NCI-H1417 (cell line): ENCODE data around the gene MITF.
A peak's percentile ranks its signal among the peaks of the same experiment; 100 is the strongest.

ENCODE experiments used
- DNase-seq, 3 experiments: peaks; one replicate each; lab custom pipeline; 2025; lab: John Stamatoyannopoulos, UW

MITF gene

DNA sequence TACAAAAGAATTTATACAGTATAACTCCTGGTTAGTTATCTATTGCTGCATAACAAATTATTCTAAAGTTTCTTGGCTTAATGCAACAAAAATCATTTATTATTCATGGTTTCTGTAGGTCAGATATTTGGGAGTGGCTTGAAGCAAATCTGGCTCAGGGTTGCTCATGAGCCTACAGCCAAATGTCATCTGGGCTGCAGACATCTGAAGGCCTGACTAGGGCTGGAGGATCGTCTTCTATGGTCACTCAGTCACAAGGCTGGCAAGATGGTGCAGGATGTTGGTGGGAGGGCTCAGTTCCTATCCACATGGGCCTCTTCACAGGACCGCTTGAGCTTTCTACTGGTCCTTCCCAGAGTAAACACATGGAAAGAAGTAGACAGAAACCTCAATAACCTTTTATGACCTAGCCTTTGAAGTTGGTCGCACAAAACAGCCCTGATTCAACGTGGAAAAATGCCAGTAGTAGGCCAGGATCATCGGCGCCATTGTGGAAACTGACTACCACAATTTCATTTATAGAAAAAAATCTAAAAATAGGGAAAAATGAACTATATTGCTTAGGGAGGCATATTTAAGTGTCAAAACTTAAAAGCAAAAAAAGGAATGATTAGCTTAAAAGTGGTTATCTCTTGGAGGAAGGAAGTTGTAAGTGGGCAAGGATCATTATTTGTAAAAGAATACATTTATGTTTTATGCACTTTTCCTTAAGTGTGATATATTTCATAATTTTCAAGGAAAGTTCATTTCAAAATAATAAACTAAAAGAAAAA lies 9.9 kb upstream of the MITF start:
- DNase-seq = no peak

DNA sequence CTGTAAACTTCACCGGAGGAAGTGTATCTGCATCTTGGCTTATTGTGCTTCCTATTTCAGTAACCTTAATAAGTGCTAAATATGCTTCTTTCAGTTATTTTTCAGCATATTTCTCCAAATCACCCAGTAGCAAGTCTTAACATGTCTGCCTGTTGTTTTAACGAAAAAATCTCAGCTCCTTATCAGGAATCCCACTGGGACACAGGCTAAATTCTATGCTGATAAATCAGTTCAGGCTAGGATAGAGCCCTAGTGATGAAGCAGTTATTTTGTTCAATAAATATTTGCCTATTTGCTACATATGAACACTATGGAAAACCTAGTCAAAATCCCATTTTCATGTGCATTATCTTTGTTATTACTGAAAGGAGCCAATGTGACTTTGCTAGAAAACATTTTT lies 8.2 kb upstream of the MITF start:
- no peak for DNase-seq

DNA sequence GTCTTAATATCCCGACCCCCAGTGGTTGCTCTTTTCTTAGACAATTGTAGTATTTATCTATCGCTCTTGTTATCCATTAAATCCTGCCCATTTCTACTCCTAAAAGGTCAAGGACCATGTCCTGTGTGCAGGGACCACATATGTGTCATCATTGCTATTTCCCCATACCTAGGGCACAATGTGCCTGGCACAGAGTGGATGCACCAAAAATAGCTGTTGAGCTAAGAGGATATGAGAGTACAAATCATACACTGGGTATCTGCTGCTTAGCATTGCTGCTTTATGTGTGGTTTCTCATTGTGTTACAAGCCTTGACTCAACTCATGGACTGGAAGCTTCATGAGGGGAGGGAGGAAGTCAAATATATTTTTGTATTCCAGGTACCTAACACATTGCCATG lies 3.4 kb upstream of the MITF start:
- no peak for DNase-seq

DNA sequence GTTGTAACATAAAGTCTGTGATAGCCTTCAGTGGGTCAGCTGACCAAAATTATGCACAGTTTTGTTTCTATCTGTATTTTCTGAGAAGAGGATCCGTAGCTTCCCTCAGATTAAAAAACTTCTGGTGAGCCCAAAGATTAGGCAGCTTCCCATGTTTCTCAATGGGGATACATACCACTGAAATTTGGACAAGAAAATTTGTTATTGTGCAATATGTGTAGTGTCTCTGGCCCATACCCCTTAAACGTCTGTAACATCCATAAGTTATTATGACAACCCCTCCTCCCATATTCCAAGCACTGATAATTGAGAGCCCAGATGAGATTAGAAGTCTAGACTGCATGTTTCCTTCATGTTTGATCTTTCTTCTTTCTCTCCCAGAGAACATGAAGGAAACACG lies 1.9 kb upstream of the MITF start:
- DNase-seq = no peak

DNA sequence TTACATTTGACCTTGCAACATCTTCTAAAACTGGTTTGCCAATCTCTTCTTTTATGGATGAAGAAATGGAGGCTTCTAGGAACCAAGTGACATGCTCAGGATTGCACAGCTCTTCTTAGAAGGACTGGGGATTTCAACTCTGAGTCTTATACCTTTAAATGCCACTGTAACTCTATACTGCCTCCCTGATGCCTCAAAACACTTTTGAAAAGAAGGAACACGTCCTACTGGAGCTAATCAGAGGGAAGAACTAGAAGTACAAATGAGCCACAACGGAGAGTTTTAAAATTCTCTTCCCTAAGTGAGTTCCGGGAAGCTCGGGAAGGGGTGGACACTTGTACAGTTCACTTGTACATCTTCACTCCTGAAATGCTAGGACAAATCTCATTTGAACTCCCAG lies 949 bp upstream of the MITF start:
- peak in 2 of 3 experiments; percentile 1 to 29 for DNase-seq

DNA sequence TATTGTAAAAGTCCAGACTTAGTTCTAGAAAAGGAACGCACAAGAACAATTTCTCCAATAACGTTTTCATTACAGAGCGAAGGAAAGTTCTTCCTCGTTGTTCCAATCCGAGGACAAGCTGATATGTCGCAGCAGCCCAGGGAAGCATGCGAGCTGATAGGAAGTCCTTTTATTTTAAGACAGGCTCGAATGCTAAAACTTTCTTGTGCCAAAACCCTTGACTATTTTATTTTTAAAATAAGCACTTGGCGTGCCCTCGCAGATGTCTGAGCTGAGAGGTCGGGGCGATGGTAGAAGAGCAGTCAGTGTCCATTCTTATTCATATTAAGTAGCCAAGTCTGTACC lies 433 bp upstream of the MITF start:
- peak in 2 of 3 experiments; percentile 54 to 58 for DNase-seq

DNA sequence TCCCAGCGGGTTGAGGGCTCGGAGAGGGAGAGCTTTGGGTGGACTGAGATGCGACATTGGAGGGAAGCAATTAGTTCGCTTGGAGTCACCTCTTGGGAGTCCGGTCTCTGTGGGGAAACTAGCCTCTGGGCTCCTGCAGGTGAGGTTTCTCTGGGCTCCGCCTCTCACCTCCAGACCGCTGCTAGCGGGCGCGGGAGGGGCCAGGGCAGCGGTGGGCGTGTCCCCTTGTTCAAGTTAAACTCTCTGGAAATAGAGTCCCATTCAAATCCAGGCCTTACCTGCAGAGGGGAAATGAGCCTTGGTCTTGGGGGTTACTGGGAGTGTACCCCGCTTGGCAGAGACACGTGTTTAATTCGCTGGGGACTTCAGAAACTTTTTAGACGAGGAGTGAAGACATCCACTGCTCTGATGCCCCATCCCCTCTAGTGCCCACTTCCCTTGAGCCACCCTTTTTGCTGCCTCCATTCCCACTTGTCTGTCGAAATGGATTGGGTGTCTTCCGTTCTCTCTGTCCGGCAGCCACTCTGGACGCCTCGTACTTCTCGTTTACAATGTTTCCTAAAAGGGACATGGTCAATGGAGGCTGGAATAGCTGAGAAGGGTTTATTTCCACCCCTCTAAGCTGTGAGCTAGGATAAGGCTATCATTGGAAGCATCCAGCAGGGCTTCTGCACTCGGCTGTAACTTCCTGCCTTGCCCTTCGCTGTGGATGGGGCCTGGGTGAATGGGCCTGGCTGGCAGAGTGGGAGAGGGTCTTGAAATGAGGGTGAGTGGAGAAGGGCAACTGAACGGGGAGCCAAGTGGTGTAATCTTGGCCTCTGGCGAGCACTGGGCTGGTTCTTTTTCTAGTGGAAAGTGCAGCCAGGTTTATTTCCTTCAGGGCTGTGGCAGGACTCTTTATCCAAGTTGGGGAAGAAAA lies 1.1 kb downstream of the MITF start:
- DNase-seq = peak; percentile 15 to 28 (median 26)

DNA sequence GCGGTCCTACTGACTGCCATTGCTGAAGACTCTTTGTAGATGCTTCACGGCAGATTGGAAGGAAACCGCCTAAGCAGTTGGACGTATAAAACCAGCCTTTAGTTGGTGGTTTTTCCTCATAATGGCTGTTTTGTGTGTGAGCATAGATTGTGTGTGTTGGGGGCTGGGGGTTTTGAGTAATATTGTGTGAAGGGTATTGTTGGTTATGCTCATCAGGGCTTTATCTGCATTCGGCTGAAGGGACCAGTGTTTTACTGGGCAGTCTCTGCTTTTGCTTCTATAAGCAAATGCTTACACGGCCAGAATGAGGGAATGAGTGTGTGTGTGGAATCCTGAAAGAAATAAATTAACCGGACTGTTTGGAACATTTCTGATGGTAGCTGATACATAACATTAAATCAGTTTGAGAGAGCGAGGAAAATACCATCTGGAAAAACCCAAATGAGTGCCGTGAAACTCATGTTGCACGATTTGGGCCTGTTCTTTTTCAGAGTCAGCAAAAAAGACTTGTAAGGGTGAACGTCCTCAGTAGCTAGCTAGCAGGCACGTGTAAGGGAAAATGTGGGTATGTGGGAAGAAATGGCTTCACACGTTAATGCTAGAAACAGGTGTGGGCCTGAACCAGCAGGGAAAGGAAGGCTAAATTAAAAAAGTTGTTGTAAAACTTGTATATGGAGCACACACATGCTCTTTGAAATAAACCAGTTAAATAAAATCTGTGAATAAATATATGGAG lies 1.9 kb downstream of the MITF start:
- DNase-seq = no peak

DNA sequence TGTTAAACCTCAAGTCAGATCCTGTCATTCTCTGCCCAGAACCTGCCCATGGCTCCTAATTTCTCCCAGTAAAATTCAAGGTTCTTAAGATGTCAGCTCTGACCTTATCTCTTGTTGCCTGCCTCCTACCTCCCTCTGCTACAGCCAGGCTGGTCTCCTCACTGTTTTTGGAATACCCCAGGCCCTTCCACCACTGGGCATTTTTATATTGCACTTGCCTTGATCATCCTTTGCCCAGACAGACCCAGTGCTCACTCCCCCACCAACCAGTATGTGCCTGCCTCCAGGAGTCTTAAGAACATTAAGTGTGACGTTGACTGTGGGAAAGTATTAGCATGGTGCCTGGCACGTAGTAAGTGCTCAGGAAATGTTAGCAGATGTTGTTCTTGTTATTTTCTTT lies 3.1 kb downstream of the MITF start:
- DNase-seq = no peak

DNA sequence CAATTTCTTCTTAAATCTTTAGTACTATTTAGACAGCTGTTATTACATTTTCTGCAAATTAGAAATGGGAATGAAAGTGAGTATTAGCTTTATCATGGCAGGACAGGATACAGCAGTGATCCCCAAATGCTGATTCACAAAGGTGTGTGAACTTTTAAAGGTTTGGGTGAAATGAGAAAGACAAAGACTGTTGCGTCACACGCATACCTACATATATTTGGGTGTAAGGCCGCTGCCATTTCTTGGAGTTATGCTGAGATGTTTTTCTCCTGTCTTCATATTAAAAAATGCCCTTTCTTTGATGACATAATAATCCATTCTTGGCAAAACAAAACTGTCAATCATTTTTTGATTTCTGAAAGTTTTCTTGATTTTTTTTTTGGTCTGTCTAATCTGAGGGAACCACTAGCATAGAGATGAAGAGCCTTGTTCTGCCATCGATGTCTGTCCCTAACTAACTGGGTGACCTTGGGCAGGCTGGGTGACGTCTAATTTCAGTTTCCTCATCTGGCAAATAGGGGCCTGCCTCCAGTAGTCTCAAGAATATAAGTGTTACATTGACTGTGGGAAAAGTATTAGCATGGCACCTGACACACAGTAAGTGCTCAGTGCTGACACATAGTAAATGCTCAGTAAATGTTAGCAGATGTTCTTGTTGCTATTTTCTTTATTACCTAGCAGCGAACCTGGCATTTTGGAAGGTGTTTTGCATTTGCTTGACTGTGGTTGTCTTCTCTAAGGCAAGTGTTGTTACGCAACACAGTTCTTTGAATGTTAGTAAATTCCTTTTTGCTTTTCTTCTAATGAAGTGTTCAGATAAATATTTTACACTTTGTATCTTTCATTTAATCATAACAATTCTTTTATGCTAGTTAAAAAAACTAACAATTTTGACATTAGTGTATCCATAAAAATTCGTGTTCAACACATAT lies 5.0 kb downstream of the MITF start:
- DNase-seq = no peak

DNA sequence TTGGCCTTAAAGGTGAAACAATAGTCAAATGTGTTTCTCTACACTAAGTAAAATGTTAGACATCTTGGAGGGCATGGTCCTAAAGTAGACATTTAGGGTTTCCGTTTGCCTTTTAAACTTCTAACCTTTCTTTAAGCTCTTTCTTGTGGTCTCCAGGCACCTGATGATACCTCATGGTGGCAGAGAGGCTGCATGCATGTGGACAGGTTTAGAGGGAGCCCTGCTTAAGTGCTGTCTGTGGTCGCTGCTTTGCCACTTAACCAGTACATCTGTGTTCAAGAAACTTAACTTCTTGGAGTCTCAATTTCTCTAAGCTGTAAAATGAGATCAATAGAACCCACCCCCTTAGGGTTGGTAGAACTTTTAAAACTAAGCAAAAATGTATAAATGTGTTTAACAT lies 6.2 kb downstream of the MITF start:
- DNase-seq = no peak

DNA sequence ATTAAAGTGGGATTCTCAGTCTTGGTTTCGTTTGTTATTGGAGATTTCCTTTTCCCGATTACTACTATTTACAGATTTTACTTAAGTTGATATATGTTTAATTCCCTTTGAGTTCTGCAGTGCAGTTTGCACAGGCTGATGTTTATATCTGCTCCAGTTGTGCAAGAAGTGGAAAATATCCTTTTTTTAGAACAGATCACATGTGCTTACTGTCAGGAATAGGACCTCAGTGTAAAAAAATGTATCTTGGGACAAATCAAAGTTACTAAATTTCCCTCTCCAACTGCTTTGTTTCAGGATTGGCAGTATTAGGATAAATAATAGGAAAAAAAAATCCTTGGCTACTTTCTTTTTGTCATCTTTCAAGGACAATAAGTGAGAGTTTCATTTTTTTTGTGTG lies 6.9 kb downstream of the MITF start:
- no peak for DNase-seq

DNA sequence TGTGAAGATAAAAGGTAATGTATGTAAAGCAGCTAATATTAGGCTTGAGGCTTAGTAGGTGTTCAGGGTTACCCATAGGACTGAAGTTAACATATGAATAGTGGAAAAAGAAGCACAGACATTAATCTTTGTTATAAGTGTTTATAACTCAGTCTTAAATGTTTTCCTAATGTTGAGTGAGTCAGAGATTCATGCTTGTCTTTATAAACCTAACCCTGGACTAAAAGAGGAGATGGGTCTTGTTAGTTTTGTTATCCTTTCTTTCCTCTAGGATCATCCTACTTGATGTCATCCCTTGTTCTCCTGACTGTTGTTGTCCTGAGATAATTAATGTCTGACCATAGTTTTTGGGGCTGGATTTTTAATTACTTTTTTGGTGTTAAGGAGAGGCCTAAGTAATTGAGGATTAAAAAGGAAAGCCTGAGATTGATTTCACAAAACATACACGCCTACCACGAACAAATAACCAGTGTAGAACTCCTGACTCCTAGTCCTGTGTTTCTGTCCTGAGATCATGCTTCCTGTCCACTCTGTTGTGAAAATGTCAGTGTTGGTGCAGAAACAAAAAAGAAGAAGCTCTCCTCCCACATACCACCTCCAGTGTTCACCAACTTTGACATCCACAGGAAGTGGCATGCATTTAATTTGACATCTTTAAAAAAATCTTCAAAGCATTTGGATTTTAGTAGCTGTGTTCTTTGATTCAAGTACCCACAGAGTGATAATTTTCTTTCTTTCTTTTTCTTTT lies 8.4 kb downstream of the MITF start:
- DNase-seq = no peak

DNA sequence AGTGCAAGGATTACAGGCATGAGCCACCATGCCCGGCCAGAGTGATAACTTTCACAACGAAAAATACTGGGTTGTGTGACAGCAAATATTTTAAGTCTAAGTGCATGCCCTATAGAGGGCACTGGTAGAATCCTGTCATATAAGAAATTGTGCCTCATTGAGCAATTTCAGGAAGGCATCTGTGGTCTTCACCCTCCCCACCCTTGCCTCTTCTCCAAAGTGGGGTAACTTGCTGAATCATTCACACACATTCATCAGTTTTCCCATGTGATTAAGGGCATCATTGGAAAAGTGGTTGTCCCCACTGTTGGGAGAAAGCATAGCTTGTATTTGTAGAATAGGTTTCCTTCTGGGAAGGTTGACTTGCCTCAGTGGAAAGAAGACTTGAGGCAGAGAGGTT lies 9.2 kb downstream of the MITF start:
- no peak for DNase-seq

DNA sequence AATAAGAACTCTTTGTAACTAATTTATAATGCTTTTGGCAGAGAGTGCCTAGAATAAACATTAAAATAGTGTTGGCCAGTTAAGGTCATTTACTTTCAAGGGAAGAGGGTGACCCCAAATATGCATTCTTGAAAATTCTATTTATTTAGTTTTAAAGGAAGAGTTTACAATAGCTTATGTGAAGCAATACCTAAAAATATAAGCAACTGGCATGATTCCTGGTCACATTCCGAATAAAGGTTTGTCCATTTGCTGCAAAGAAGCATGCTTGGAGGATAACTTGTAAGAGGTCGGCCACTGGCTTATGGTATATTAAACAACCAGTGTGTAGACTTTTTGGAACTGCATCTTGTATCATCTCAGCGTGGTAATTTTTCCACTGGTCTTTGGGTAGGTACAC lies 10.2 kb downstream of the MITF start:
- no peak for DNase-seq

DNA sequence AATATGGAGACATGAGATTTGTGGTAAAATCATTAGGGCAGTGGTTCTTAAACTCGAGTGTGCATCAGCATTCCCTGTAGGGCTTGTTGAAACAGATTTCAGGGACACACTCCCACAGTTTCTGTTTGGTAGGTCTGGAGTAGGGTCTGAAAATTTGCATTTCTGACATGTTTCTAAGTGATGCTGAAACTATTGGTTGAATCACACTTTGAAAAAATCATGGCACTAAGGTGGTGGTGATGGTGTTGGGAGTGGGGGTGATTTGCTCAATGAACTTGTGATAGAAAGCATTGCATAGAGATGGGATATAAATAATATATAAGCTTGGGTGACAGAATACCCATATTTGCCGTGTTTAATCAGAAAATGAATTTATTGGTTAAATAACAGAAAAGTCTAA lies 11.3 kb downstream of the MITF start:
- no peak for DNase-seq

DNA sequence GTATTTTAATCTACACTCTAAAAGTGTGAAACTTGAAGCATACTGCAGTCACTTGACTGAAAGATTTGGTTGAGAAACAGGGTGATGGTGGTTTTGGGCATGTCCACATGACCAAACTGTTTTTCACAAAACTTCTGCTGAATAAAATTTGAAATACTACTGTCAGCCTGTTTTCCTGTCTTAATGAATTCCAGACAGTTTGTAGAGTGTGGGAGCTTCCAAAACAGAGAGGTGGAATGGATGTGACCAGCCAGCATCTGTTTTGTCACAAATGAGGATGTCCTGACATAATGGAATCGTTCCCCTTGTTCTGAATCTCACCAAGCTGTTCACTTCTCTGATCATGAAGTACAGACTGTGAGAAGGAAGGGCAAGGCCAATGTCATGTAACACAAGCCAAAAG lies 11.8 kb downstream of the MITF start:
- DNase-seq = no peak

DNA sequence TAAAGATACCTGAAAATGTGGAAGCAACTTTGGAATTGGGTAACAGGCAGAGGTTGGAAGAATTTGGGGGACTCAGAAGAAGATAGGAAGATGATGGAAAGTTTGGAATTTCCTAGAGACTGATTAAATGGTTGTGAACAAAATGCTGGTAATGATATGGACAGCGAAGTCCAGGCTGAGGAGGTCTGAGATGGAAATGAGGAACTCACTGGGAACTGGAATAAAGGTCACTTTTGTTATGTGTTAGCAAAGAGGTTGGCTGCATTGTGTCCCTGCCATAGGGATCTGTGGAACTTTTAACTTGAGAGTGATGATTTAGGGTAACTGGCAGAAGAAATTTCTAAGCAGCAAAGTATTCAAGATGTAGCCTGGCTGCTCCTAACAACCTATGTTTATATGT lies 13.0 kb downstream of the MITF start:
- DNase-seq = no peak

DNA sequence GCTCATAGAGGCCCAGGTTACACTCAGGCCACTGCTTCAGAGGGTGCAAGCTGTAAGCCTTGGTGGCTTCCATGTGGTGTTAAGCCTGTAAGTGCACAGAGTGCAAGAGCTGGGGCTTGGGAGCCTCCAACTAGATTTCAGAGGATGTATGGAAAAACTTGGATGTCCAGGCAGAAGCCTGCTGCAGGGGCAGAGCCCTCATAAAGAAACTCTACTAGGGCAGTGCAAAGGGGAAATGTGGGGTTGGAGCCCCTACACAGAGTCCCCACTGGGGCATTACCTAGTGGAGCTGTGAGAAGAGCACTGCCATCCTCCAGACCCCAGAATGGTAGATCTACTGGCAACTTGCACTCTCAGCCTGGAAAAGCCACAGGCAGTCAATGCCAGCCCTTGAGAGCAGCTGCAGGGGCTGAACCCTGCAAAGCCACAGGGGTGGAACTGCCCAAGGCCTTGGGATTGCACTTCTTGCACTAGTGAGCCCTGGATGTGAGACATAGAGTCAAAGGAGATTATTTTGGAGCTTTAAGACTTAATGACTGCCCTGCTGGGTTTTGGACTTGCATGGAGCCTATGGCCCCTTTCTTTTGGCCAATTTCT lies 14.0 kb downstream of the MITF start:
- no peak for DNase-seq

DNA sequence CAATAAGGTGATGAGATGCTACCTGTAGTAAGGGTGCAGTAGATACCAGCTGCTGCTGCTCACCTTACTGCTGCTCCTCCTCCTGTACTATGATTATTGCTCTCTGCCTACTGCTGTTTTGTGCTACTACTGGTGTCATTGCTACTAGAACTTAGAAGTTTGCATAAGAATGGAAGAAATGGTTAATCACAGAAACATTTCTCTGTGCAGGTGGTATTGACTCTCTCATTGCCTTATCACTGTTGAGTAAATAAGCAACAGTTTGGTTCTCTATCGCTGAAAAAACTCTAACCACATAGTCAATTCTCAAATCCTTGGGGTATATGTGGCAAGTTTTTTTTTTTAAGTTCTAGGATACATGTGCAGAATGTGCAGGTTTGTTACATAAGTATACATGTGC lies 16.5 kb downstream of the MITF start:
- DNase-seq = no peak
